NCI-H1092 (cell line): ENCODE measurements around the gene MANSC4.

Source experiments
- DNase-seq: peaks from one replicate; lab custom pipeline; 2025; lab: John Stamatoyannopoulos, UW

MANSC4 gene

DNA sequence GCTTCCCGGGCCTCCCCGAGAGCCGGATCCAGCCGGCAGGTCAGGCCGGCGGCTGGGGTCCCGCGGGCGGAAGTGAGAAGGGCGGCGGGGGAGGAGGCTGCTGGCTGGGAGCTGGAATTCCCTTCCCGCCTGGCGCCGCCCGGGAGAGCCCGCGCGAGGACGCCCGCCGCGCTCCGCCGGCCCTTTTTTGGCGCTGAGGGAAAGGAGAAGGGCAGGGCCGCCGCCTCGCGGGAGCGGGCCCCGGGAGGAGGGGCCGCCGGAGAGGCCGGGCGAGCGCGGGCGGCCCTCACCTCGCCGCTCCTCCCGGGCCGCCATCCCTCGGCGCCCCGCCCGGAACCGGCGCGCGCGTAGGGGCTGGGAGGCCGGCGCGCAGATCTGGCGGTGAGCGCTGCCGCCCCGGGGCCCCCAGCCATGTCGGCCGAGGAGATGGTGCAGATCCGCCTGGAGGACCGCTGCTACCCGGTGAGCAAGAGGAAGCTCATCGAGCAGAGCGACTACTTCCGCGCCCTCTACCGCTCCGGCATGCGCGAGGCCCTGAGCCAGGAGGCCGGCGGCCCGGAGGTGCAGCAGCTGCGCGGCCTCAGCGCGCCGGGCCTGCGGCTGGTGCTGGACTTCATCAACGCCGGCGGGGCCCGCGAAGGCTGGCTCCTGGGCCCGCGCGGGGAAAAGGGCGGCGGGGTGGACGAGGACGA lies at the start of gene MANSC4, which contains the start of gene KLHL42:
TSS of gene MANSC4 (minus strand) at position 317 of the 692 bp plus-strand sequence. CDS start 8,960 bp downstream, outside the sequence.
TSS of gene KLHL42 (plus strand) at position 314 of the 692 bp plus-strand sequence. CDS start at position 412, 98 bp downstream.
- peak; percentile 62 for DNase-seq

DNA sequence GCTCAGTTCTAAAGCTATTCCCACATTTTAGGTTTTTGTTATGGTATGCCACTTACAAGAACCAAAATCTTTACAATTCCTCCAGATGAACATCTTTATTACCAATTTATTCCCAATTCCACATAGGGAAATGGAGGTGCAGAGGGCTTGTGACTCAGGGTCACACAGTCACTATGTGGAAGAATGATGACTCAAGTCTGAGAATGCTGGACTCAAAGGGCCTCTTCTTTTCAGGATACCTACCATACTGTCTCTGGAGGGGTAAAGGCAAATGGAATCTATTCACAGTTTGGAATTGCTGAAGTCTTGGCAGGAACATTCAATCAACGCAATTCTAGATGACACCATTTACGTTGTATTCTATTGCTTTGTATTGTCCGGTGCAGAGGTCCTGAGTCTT lies 48.2 kb upstream of the MANSC4 start:
- no peak for DNase-seq

DNA sequence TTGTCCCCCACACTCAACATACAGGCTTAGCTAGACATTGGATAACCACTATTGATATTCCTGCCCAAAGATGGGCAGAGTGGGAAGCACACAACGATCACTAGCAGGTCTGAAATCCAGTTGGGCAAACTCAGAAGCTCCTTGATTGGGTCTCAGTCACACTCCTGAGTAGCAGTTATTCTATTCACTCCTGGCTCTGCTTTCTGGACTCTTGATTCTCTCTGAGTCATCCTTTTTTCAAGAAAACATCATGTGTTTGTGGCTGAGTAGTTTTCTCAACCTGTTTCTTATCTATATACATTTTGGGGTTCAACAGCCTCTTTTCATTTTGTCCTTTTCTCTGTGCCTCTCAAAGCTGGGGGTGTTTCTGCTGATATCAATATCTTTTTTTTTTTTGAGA lies 46.0 kb upstream of the MANSC4 start:
- no peak for DNase-seq

DNA sequence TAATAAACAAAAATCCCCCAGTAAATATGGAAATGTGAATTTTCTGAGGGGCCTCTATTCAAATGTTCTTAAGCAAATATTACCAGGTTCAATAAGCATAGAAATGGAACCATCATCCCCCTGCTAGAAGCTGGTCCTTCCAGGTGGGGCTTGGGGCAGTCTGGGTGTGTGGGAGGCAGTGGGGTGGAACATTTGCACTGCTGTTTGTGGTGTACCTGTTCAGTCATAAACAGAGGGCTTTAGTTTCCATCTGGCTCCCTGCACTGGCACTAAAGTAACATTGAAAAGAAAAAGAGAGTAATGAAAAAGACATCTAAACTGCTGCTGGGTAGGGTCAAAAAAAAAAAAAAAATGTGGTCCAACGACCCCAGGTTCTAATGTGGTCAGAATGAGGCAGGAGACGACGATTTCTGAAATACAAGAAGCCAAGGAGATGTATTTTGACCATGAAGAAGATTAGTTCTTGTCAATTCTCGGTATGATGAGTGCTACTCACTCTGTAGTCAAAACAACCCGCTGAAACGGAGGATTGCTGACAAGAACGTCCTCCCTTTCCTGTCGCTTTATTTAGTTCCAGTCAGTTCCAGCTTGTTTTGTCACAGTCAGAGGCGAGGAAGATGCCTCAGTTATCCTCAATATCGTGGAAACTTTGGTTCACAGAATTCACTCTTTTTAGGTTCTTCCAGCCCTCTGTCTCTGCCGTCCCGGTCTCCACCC lies 44.2 kb upstream of the MANSC4 start:
- no peak for DNase-seq

DNA sequence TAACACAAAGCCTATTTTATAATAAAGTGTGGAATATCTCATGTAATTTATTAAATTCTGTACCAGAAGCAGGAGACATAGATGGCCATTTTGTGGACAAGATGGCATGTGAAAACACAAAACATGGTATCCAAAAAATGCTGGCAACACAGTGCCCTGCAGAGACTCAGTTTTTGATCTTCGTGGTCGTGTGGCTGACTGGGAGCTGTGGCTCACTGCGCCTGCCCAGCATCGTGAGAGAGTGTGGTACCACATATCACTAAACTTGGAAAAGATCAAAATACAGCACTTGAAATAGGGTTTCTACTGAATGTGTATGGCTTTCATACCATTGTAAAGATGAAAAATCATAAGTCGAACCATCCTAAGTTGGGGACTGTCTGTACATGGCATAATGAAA lies 43.0 kb upstream of the MANSC4 start:
- DNase-seq, result no peak

DNA sequence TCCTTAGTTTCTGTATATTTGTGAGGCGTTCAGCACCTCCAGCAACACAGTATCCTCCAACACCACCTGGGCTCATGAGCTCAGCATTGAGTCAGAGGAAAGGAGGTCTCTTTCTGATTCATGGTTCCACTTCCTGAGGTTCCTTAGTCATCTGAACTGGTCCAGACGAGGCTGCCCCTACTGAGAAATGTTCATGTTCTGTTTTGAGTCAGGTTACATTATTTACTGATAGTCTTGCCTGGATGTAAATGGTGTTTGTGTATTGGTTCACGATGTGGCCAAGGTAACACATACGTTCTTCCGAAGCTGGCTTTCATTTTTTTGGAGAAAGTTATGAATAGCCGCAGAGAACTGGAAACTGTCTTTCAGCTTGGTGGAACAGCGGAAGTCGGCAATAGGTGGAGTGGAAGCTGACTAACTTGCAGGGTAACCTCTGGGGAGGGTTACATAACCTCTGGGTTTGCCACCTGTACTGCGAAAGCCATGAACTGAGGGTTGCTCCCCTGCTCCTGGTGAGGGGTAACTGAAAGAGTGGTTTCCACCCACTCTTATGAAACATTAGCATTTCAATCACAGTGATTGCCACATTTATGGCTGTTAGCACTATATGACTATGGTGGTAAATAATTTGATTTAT lies 42.2 kb upstream of the MANSC4 start:
- DNase-seq, result no peak

DNA sequence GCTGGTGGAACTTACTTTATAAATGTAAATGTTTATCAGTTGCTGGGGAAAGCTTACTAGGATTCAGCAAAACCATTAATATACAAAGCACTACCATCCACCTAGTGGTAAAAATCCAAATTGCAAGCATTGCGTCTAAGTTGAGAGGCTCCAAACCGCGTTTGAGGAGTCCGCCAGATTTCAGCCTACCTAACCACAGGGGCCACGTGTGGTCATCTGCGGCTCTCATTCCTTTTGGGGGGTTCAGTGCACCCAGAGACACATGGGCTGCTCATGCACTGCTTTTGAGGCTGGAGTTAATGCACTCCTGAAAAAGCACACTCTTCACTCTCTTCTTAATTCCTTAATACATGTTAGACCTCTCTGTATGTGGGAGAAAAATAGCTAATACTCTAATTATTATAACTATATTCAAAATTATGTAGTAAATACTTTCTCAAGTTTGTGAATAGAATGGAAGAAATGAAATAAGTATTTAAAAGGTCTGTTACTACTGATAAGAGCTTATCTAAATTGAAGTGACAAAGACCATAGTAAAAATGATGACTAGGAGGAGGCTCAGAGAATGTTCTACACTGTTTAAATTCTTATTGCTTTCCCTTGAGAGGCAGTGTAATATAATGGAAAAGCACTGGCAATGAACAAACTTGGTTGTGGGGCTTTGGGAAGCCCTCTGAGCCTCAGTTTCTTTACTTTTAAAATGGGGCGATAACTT lies 41.4 kb upstream of the MANSC4 start:
- DNase-seq, result peak; percentile 66

DNA sequence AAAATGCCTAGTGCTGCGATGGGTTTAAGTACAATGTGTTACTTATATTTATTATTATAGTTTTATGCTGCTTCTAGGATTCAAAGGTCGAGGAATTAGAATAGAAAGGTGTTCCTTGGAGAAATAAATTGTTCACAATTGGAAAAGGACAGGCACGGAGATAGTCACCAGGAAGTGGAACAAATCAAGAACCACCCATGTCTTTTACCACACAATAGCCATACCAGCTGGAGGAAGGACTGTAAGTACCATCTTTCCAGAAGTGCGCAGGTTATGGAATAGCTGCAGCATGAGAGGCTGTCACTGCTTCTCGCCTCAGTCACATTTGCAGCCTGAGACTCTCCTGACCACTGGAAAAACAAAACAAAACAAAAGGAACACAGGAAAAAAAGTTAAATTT lies 40.5 kb upstream of the MANSC4 start:
- DNase-seq, result no peak

DNA sequence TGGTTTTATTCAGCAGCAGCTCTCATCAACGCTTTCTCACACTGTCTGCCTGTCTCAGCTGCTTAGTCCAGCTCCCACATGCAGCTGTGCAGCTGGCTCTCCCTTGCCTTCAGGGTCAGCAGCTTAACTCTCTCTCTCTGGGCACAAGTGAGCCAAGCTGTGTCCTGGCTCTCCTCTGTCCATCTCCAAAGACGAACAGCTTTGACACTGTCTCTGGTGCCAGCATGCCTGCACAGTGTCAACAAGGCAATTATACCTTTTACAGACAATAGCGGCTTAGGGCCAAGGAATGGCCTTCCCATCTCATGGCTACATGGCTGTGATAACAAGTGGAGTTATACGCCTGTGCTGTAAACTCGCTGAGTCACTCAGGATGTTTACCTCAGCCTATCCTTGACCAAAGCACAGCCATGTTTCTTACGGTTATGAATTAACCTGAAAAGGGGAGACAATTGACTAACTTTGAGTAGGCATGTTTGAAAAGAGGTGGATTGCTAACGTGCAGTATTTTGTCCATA lies 38.4 kb upstream of the MANSC4 start:
- DNase-seq, result no peak

DNA sequence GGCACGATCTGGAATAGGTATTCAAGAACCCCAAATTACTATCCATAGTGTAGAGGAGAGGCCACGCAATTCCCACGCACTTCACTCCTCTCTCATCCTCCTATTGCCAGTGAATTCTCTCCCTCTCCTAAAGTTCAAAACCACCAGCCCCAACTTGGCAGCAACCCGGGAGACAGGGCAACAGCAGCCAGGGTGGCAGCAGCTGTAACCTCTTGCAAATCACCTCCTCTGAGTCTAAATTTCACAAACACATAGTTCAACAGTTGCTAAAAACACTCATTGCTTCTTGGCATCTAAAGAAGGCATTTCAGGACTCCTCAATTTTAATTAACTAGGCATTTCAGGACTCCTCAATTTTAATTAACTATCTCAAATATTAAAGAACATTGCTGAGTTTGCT lies 37.7 kb upstream of the MANSC4 start:
- DNase-seq, result no peak

DNA sequence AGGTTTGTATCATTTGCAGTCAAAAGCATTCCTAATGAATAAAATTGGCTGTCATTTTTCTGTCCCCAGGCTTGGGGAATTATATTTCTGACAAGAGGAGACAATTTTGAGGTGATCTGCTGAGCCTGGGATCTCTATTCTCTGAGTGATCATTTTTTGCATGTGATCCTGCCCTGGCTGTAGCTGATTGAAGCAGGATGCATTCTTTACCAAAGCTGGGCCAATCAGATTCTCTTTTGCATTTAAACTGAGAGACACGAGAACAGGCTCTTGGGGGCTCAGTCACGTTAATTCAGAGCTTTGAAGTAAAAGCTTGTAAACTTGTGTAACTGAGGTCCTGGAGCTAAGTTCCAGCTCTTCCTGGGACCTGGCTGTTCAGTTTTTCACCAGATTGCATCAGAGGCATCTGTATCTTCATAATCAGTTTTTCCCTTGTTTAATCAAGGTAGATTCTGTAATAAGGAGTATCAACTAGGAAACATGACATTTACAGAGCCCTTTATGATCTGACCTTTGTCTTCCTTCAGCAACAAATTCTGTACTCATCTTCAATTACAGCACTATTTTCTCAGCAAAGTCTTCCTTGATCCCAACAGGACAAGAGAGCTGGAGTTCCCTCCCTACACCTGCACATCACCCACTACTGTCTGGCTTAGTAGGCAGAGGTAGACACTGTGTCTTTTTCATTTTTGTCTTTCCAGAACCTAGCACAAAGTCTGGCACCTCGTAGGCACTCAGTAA lies 35.0 kb upstream of the MANSC4 start:
- no peak for DNase-seq

DNA sequence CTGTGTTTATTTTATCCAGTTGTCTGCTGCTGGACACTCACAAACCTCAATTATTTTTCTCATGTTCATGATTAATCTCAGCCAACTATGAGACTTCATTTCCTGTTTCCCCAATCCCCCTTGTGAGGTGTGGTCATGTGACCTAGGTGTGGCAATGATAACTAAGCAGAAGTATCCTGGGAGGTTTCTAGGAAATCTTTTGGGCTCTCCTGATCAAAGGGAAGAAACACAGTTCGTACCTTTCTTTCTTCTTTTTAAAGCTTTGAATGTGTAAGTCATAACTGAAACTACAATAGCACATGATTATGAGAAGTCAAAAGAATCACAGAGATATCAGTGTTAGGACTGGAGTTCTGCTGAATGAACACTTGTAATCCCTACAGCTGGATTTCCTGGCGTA lies 34.4 kb upstream of the MANSC4 start:
- DNase-seq, result no peak

DNA sequence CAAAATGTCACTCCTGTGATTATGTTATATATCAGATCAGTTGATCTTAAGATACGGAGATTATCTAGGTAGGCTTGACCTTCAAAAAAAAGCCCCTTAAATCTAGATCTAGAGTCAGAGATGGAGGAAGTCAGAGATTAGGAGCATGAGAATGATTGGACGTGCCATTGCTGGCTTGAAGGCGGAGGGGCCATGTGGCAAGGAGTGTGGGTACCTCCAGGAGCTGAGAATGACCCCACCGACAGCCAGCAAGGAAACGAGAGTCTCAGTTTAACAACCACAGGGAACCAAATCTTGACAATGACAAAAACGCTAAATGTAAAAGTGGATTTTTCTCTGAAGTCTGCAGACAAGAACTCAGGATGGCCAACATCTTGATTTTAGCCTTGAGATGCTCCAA lies 32.5 kb upstream of the MANSC4 start:
- DNase-seq, result no peak

DNA sequence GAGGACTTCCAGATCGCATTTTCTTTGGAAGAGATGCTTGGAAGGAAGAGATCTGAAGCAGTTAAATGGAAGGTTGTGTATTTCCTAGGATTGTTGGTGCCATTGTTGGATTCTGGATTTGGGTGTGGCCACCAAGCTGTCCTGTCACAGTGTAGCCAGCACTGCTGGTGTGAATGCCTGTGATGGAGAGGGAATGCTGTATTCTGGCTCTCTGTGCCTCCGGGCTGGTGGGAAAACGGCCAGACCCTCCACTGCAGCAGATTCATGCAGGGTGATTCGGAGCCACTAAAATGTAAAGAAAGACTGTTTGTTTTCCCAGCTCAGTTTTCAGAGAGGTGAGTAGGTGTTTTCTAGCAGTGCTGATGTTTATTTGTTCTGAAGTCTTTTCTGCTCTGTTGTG lies 30.7 kb upstream of the MANSC4 start:
- no peak for DNase-seq

DNA sequence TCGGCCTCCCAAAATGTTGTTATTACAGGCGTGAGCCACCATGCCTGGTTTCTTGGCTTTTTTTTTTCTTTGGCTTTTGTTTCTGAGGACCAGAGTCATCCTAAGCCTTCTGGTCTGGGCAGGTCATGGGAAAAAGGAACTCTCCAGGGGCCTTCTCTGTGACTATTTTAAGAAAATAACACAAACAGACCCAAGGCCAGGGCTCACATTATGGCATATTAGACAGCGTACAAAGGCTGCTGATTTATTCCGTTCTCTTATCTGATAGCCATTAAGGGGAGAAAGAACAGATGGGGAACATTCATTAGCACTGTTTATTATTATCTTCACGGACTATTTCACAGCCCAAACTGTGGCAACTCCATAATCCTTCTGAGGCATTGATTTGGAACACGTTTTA lies 28.8 kb upstream of the MANSC4 start:
- no peak for DNase-seq

DNA sequence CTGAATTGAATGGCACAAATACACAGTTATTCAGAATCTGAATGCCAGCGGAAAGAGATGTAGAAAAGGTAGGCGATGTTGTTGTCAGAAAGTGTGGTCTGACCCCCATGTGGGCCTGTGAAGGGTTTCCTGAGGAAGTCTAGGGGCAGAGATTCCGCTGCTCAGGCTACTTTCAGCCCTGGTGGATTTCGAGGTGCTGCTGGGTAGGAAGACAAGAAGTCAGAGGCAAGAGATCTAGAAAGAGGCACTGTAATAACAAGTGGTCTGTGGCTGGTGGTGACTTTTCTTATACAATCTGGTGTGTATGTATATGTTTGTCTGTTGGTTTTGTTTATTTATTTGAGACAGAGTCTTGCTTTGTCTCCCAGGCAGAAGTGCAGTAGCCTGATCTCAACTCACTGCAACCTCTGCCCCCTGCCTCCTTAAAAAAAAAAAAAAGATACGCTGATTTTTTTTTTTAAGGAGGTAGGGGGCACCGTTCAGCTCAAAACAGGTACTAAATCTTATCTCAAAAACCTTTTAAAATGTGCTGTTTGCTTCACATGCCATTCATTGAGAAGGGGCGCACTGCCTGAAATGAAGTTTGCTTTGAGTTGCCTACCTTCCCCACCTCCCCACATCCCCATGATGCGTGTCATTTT lies 27.1 kb upstream of the MANSC4 start:
- no peak for DNase-seq

DNA sequence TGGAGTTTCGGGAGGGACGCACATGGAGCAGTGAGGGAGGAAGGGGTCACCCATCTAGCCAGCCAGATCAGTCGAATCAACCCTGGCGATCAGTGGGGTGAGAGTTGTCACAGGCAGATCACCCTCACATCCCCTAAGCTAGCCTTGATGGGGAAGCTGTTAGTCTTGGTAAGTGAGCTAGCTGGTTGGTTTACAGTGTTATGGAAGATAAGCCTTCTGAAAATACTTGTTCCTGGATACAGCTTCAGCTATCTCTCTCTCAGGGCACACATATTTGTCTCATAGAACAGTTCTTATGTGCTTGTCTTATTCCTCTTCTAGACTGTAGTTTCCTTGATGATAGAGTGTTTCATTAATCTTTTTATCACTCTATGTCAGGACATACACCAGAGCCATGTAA lies 26.2 kb upstream of the MANSC4 start:
- no peak for DNase-seq

DNA sequence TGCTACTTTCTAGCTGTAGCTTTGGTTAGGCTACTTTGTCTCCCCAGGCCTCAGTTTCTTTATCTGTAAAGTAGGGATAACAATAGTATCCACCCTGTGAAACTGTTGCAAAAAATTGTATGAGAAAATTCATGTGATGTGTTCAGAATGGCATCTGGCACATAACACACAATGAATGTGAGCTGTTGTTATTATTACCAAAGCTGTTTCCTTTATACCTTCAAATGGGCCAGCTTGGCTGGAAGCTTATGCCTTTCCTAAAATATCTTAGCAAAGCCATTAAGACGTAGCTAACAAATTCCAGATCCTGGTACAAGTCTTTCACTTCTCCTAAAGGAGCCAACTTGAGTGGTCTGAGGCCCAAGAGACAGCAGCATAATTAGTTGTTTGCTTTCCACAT lies 25.2 kb upstream of the MANSC4 start:
- no peak for DNase-seq

DNA sequence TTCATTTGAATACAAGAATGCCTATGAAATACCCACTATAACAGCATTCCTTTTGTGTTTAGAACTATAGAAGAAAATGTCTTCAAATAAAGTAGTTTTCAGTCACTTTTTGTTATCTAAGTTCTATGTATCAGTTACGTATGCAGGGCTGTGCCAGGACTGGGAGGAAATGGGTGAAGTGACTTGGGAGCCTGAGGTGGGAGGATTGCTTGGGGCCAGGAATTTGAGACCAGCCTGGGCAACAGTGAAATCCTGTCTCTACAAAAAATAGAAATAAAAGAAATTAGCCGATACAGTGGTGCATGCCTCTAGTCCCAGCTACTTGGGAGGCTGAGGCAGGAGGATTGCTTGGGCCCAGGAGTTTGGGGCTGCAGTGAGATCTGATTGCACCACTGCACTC lies 22.9 kb upstream of the MANSC4 start:
- no peak for DNase-seq

DNA sequence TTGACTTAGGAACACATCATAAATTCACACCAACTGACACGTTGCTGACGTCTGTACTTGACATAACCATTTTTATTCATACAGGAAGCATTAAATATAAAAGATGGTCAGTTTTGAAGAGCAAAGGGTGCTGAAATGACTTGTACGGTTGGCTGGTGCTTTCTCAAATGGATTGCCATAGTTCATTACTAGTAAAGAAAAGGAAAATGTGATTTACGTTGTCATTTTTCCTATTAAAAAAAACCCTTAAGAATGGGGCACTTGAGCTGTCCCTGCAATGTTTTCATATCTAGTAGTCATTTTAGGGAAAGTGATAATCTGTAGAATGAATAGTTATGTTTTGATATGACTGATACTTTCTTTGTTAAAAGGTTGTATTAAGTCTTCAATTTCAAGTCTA lies 22.5 kb upstream of the MANSC4 start:
- no peak for DNase-seq

DNA sequence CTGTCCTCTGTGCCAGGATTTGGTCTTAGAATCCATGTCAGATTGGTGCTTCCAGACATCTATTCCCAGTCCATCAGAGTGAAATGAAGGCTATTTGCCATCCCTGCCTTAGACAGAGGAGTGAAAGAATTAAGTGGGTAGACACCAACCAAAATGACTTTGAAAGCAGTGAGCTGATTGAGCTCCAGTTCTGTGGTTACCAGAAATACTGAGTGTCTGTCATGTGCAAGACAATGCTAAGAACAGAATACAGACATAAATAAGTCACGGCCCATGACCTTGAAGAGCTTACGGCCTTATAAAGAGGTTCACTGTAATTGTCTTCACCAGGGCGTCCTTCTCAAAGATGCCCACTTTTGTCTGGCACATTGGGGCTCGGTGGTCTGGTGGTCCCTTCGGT lies 21.6 kb upstream of the MANSC4 start:
- DNase-seq, result no peak
